ENCODE data around the gene SH3GLB2.
"Not testable (repeated sequence)": the region's sequence is repeated elsewhere in the genome, so short reads cannot be mapped to it uniquely, and the experiment has no call there.

The SH3GLB2 gene

GRCh38 chr9:129001504-129002325 lies 26.4 kb downstream of the SH3GLB2 start:
- no peak for DNase-seq

- DNase-seq = no peak
Measured at GRCh38 chr9:128999581-129000206, 28.4 kb downstream of the SH3GLB2 start.

GRCh38 chr9:128998462-128998861 lies 29.7 kb downstream of the SH3GLB2 start:
- DNase-seq = no peak

- DNase-seq = no peak
Measured at GRCh38 chr9:128995791-128996190, 32.3 kb downstream of the SH3GLB2 start.

- DNase-seq = no peak
Measured at GRCh38 chr9:128992995-128993394, 35.1 kb downstream of the SH3GLB2 start.

GRCh38 chr9:128987805-128988204 lies 40.3 kb downstream of the SH3GLB2 start:
- no peak for DNase-seq

- no peak for DNase-seq
Measured at GRCh38 chr9:128986671-128987070, 41.5 kb downstream of the SH3GLB2 start.

- no peak for DNase-seq
Measured at GRCh38 chr9:128983536-128983935, 44.6 kb downstream of the SH3GLB2 start.

- DNase-seq = no peak
Measured at GRCh38 chr9:128979111-128979510, 49.0 kb downstream of the SH3GLB2 start.

- DNase-seq = no peak
Measured at GRCh38 chr9:128972956-128973355, 55.2 kb downstream of the SH3GLB2 start.

- no peak for DNase-seq
Measured at GRCh38 chr9:128969491-128969890, 58.6 kb downstream of the SH3GLB2 start.

- DNase-seq = not testable (repeated sequence)
Measured at GRCh38 chr9:128961403-128961802, 66.7 kb downstream of the SH3GLB2 start.
